Measurements from ENCODE around the gene GNB1.
"Not testable (repeated sequence)": the region's sequence is repeated elsewhere in the genome, so short reads cannot be mapped to it uniquely, and the experiment has no call there.

GNB1 gene

DNA sequence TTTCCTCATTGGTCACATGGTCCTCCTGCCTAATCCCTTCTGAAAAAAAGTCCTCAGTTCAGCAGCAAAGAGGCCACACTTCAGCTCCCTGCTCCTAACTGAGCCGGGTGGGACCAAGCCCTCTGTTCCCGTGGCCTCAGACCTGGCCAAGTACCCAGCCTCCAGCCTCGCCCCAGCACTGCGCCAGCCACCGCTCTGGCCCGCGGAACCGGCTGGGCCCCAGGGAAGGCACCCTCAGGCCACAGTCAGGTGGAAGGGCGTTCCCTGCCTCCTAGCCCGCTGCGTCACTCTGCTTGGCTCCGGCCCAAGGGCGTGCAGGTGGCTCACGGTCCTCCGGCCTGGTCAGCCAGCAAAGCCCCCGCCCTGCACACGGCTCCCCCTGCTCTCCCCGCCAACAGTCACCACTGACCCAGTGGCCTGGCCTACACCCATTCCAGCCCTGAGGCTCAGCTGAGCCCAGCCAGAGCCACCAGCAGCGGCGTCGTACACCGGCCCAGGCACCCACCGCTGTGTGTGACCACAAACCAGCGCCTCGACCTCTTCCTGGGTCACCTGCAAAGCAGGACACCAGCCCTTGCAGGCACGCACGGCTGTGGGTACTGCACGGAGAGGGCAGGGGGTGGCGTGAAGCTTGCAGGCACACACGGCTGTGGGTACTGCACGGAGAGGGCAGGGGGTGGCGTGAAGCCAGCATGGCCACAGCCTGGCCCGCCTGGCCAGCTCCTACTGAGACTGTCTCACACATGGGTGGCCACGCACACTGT, 132.0 kb downstream of the GNB1 start:
- DNase-seq, result no peak

DNA sequence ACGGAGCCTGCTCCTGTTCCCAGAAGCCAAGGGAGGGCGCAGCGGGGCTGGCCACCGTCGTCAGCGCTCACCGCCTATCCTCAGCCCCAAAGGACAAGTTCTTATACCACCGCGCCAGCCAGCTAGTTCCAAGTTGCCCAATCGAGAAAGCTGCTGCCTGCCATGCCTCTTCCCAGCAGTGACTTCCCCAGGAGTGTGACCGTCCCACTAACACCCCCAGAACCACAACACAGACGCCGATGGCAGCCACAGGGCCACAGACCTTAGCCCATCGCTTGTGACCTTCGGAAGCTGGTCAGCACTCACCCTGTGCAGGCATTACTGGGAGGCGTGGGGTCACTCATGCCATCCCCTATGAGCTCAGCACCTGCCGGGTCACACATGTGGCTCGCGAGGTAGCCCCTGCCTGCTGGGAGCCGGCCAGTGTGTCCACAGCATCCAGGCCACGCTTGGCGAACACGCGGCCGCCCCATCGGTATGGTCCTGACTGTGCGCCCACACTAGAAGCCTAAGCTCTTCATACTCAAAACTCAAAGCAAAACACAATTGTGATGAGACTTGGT, 132.7 kb downstream of the GNB1 start:
- no peak for DNase-seq

GRCh38 chr1:1757422-1758058, 133.3 kb downstream of the GNB1 start:
- no peak for DNase-seq

- no peak for DNase-seq
These were observed 134.0 kb downstream of the GNB1 start for GRCh38 chr1:1756661-1757421.

- DNase-seq, result no peak
These were observed 135.0 kb downstream of the GNB1 start for GRCh38 chr1:1755852-1756251.

GRCh38 chr1:1755426-1755825, 135.5 kb downstream of the GNB1 start:
- DNase-seq, result no peak

DNA sequence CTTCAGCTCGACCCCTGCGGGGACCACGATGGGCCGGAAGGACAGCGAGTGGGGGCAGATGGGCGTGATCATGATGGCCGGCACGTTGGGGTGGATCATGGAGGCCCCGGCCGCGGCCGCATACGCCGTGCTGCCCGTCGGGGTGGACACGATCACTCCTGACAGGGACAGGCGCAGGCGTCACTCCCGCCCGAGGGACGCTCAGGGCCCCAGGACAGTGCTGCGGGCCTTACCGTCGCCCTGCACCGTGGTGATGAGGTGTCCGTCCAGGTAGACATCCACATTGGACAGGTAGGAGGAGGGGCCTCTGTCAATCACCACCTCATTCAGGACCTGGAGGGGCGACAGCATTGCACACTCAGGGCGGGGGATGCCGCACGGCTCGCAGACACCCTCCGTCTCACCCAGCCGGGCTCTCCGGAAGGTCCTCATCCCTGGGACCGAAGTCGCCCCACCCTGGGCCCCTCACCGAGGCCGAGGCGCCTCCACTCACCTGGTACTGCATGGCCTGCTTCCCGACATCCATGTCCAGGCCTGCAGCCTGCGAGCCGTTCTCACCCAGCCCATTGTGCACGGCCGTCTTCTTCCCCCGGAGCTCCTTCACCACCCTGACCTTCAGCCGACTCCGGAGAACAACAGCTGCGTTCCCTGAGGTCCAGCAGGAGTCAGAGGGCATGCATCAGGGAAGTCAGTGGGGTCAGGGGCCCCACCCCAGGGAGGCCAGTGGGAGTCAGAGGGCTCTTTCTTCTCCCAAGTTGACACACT, 136.7 kb downstream of the GNB1 start:
- no peak for DNase-seq

GRCh38 chr1:1753607-1754005, 137.3 kb downstream of the GNB1 start:
- DNase-seq, result no peak

GRCh38 chr1:1752636-1753606, 138.0 kb downstream of the GNB1 start:
- DNase-seq, result no peak

GRCh38 chr1:1752190-1752589, 138.7 kb downstream of the GNB1 start:
- no peak for DNase-seq

GRCh38 chr1:1749941-1750340, 140.9 kb downstream of the GNB1 start:
- DNase-seq, result not testable (repeated sequence)

GRCh38 chr1:1748686-1749321, 142.1 kb downstream of the GNB1 start:
- DNase-seq, result no peak

GRCh38 chr1:1746566-1746909, 144.3 kb downstream of the GNB1 start:
- DNase-seq, result not testable (repeated sequence)

DNA sequence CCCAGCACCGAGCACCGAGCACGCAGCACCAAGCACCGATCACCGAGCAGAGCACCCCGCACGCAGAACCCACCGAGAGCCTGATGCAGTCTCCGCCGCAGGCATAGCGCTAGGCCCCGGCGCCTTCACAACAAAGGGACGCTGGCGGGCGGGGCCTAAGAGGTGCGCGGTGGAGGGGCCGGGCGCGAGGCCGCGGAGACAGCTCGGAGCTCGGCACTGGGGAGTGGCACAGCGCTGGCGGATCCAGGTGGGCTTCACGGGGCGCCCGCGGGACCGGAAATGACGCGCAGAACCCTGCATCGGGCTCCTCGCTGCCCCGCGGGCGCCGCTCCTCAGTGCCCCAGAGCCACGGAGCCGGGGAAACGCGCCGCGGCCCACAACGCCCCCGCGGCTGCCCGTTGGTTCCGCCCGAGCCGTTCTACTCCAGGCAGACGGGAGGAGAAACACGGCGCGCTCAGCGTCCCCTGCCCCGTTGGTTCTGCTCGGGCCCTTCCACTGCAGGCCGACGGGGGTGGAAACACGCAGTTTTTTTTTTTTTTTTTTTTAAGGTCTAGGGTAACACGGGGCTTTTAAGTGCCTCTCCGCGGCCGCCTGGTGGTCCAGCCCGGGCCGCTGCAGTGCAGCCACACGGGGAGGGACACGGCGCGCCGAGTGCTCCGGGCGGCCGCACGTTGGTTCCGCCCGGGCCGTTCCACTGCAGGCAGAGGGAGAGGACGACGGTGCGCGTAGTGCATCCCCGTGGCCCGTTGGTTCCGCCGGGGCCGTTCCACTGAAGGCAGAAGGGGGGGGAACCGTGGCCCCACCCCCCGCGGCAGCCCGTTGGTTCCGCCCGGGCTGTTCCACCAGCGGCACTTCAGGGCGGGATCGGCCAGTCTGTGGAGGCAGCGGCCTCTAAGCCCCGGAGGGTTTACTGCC, 145.0 kb downstream of the GNB1 start:
- DNase-seq, result peak; percentile 82

DNA sequence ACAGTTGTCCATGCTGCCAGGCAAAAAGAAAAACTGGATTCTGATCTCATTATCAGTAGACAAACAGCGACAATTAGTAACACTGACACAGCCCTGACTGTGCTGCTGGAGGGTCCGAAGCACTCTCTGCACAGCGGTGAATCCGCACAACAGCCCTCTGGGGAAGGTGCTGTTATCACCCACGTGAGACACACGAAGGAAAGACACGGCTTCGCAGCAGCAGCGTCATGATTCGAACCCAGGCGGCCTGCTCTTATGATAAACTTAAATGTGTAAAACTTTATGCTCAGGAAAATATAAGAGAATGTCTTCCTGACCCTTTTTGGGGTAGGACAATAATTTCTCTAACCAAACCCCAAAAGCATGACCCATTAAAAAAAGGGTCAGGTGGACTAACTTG, 148.4 kb downstream of the GNB1 start:
- DNase-seq, result not testable (repeated sequence)

DNA sequence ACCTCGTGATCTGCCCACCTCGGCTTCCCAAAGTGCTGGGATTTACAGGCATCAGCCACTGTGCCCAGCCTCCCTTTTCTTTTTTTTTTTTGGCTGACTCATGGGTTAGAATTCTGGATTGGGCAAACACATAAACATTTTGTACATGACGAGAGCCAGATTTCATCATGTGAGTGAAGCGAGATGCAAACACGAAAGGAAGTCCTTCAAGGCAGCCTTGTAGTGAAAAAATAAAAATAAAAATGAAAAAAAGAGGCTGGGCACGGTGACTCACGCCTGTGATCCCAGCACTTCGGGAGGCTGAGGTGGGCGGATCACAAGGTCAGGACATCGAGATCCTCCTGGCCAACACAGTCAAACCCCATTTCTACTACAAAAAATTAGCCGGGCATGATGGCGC, 149.9 kb downstream of the GNB1 start:
- not testable (repeated sequence) for DNase-seq

GRCh38 chr1:1738799-1739337, 152.0 kb downstream of the GNB1 start:
- DNase-seq, result not testable (repeated sequence)

DNA sequence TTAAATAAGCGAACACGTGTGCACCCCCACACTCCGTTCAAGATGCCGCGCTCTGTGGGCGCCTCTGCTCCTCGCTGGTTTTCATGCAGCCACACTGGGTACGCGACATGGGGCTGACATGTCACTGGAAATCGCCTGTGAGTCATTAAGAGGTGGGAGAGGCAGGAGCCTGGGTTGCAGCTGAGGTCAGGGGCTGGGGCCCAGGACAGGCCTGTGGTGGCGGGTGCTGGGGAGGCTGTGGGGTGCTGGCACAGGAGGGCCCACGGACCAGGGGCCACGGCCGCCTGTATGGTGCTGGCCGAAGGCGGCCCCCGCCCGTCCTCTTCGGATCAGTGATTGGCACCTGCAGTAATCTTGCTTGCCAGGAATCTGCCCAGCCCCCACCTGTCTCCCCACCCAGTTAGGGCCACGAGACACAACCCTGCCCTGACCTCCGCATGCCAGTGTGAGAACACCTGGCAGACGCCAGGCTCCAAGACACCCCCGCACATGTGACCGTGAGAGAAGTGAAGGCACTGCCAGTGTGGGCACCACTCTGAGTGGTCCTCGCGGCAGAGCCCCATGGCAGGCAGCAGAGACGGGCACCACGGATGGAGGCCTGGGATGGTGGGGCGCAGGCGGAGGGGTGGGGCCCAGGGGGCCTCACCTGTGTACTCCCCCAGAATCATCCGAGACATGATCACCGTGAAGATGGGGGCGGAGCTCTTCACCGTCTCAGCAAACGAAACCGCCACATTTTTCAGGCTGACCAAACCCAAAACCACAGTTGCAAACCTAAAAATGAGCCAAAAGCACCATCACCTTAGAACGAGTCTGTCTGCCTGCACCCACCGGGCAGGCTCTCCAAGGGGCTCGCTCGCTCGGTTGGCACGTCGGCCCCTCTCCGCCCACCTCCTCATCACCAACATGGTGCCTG, 153.0 kb downstream of the GNB1 start:
- not testable (repeated sequence) for DNase-seq
